Measurements from ENCODE around the gene KCNN3. TPM values are rescaled to one million over a fixed set of nuclear protein-coding genes. Genes with fewer than 3 reads are reported as not detected.

Gene KCNN3
- total RNA-seq, 1 donor from 2014 or later, result 4.3 TPM

GRCh38 chr1:154657556-154657955 is 212.5 kb downstream of the KCNN3 start:
- Mint-ChIP-seq H3K27ac (no peak overlapping the region), H3K36me3 (no peaks in the 10 kb centered on the region), H3K27me3 (ENCODE audit: insufficient read depth, low read depth) (peaks cover 5% of the 10 kb centered on the region), H3K9me3 (no peaks in the 10 kb centered on the region), H3K4me1 (no peaks in the 10 kb centered on the region), H3K4me3 (no peak overlapping the region)
- DNase-seq (ENCODE audit: low spot score), result no peak
- Histone ChIP-seq H3K79me2 (ENCODE audit: low read depth) (no peaks in the 10 kb centered on the region), H2AFZ (replicated peaks) (peak overlapping the region; percentile 15), H3K27ac (no peak overlapping the region), H3K27me3 (no peaks in the 10 kb centered on the region), H3F3A (ENCODE audit: low read depth) (no peaks in the 10 kb centered on the region), H3K4me1 (no peaks in the 10 kb centered on the region), H3K9ac (no peak overlapping the region), H4K20me1 (ENCODE audit: low read depth) (no peaks in the 10 kb centered on the region), H3K4me2 (no peak overlapping the region), H3K9me3 (ENCODE audit: low read depth) (no peaks in the 10 kb centered on the region), H3K4me3 (no peak overlapping the region), H3K36me3 (no peaks in the 10 kb centered on the region)
- TF ChIP-seq, protein P1, sequence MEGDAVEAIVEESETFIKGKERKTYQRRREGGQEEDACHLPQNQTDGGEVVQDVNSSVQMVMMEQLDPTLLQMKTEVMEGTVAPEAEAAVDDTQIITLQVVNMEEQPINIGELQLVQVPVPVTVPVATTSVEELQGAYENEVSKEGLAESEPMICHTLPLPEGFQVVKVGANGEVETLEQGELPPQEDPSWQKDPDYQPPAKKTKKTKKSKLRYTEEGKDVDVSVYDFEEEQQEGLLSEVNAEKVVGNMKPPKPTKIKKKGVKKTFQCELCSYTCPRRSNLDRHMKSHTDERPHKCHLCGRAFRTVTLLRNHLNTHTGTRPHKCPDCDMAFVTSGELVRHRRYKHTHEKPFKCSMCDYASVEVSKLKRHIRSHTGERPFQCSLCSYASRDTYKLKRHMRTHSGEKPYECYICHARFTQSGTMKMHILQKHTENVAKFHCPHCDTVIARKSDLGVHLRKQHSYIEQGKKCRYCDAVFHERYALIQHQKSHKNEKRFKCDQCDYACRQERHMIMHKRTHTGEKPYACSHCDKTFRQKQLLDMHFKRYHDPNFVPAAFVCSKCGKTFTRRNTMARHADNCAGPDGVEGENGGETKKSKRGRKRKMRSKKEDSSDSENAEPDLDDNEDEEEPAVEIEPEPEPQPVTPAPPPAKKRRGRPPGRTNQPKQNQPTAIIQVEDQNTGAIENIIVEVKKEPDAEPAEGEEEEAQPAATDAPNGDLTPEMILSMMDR (IDR thresholded peaks at IDR 0.05), result no peak
- TF ChIP-seq EZH2 (IDR thresholded peaks at IDR 0.05), result no peak
- TF ChIP-seq EZH2phosphoT487 (IDR thresholded peaks at IDR 0.05), result no peak

DNA sequence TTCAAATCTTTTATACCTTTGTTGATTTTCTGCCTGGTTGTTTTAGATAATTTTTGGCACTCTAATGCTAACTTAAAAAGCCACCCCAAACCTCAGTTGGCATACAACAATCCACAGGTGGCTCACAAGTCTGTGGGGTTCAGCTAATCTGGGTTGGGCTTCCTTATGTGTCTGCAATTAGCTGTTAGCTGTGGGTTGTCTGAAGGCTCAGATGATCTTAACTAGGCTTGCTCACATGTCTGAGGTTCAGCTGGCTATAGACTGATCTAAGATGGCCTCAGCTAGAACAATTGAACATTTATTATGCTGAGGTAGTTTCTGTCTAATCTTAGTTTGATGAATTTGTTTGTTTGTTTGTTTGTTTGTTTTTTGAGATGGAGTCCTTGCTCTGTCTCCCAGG is 217.2 kb downstream of the KCNN3 start:
- no peak overlapping the region for H3K4me2 ChIP-seq
- H3K27ac Mint-ChIP-seq, result no peak overlapping the region
- no peak for DNase-seq (ENCODE audit: low spot score)
- no peaks in the 10 kb centered on the region for H3K27me3 ChIP-seq
- peaks cover 5% of the 10 kb centered on the region for H3K27me3 Mint-ChIP-seq (ENCODE audit: insufficient read depth, low read depth)
- H3K9me3 Mint-ChIP-seq, result no peaks in the 10 kb centered on the region
- H3K4me1 ChIP-seq, result no peaks in the 10 kb centered on the region
- TF ChIP-seq, protein P1 (IDR thresholded peaks at IDR 0.05), result no peak
- no peak for TF ChIP-seq EZH2phosphoT487 (IDR thresholded peaks at IDR 0.05)
- TF ChIP-seq EZH2 (IDR thresholded peaks at IDR 0.05), result no peak
- no peak overlapping the region for H2AFZ ChIP-seq (replicated peaks)
- H3K9ac ChIP-seq, result no peak overlapping the region
- H3K4me1 Mint-ChIP-seq, result no peaks in the 10 kb centered on the region
- H3K36me3 ChIP-seq, result no peaks in the 10 kb centered on the region
- H3K4me3 ChIP-seq, result no peak overlapping the region
- no peaks in the 10 kb centered on the region for H4K20me1 ChIP-seq (ENCODE audit: low read depth)
- no peaks in the 10 kb centered on the region for H3K36me3 Mint-ChIP-seq
- H3K4me3 Mint-ChIP-seq, result no peak overlapping the region
- no peaks in the 10 kb centered on the region for H3K9me3 ChIP-seq (ENCODE audit: low read depth)
- no peaks in the 10 kb centered on the region for H3K79me2 ChIP-seq (ENCODE audit: low read depth)
- H3K27ac ChIP-seq, result no peak overlapping the region
- H3F3A ChIP-seq (ENCODE audit: low read depth), result no peaks in the 10 kb centered on the region

Other genes with a start within 250 kb of the KCNN3 start
- gene PMVK, start 66.4 kb upstream of the KCNN3 start, total RNA-seq (ENCODE audit: low replicate concordance), result 4.3 and 12.7 TPM in 2 replicates
- gene PBXIP1, start 85.8 kb upstream of the KCNN3 start, total RNA-seq (ENCODE audit: low replicate concordance), result 21.4 and 64.0 TPM in 2 replicates
- gene PYGO2, start 91.5 kb upstream of the KCNN3 start, total RNA-seq (ENCODE audit: low replicate concordance), result 32.1 and 48.1 TPM in 2 replicates
- gene SHC1, start 100.5 kb upstream of the KCNN3 start, total RNA-seq (ENCODE audit: low replicate concordance), result 69.0 and 86.5 TPM in 2 replicates
- gene CKS1B, start 104.4 kb upstream of the KCNN3 start, total RNA-seq (ENCODE audit: low replicate concordance), result 210 and 297 TPM in 2 replicates
- 19.3 and 47.4 TPM in 2 replicates for gene FLAD1, start 113.1 kb upstream of the KCNN3 start, total RNA-seq (ENCODE audit: low replicate concordance)
- gene LENEP, start 123.3 kb upstream of the KCNN3 start, total RNA-seq (ENCODE audit: low replicate concordance), result not detected in 2 replicates
- gene ZBTB7B, start 132.5 kb upstream of the KCNN3 start, total RNA-seq (ENCODE audit: low replicate concordance), result 4.7 and 15.7 TPM in 2 replicates
- gene DCST2, start 163.5 kb upstream of the KCNN3 start, total RNA-seq (ENCODE audit: low replicate concordance), result 1.8 and 2.0 TPM in 2 replicates
- gene DCST1, start 163.5 kb upstream of the KCNN3 start, total RNA-seq (ENCODE audit: low replicate concordance), result not detected in 2 replicates
- gene ADAM15, start 181.0 kb upstream of the KCNN3 start, total RNA-seq (ENCODE audit: low replicate concordance), result 15.7 and 44.9 TPM in 2 replicates
- 10.7 and 18.4 TPM in 2 replicates for gene EFNA4, start 193.5 kb upstream of the KCNN3 start, total RNA-seq (ENCODE audit: low replicate concordance)
- gene EFNA3, start 208.6 kb upstream of the KCNN3 start, total RNA-seq (ENCODE audit: low replicate concordance), result 4.0 and 9.6 TPM in 2 replicates